ENCODE measurements around the gene CHD9.

CHD9 gene

GRCh38 chr16:53121043-53121620 lies 66.3 kb downstream of the CHD9 start:
- TF ChIP-seq L3MBTL2 (conservative IDR thresholded peaks at IDR 0.05) (no peak), LEF1 (IDR thresholded peaks at IDR 0.05; ENCODE audit: borderline replicate concordance) (no peak), SP1 (IDR thresholded peaks at IDR 0.05) (no peak)
- no peak for DNase-seq (ENCODE audit: extremely low spot score)
- POLR2A ChIA-PET = no interaction called here
- CTCF ChIA-PET = interaction anchor here (0.6 to 1.3 kb wide), 2 partner anchors 8 to 10 kb away, joined by 3 read pairs; no protein-coding TSS in a partner anchor

DNA sequence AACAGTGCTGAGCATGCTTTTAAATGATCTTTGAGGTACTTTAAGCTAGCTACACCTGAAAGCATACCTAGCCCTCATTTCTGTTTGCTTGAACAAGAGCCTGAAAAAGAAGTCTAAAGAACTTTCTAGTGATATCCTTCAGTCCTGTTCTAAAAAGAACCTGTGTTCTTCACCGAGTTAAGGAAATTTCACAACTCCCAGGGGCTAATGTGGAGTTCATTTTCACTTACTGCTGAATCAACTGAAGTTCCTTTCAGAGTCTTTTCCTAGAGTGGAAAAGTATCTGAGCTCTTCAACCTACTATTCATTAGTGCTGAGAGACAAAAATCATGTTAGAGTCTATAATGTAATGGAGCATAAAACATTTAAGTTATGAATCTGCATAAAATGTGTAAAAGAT lies 66.9 kb downstream of the CHD9 start:
- no peak for DNase-seq (ENCODE audit: extremely low spot score)
- TF ChIP-seq ARNT (IDR thresholded peaks at IDR 0.05) (no peak), NFRKB (IDR thresholded peaks at IDR 0.05) (no peak), BHLHE40 (IDR thresholded peaks at IDR 0.05; ENCODE audit: borderline replicate concordance) (no peak), ELF4 (IDR thresholded peaks at IDR 0.05) (no peak), CTBP1 (IDR thresholded peaks at IDR 0.05; ENCODE audit: borderline replicate concordance) (no peak), FOXA1 (IDR thresholded peaks at IDR 0.05) (no peak), HDGF (IDR thresholded peaks at IDR 0.05; ENCODE audit: borderline replicate concordance) (no peak), FOXK2 (IDR thresholded peaks at IDR 0.05) (no peak), FOXM1 (IDR thresholded peaks at IDR 0.05; ENCODE audit: borderline replicate concordance) (no peak), PKNOX1 (IDR thresholded peaks at IDR 0.05) (no peak), ZNF384 (IDR thresholded peaks at IDR 0.05) (no peak), LEF1 (IDR thresholded peaks at IDR 0.05; ENCODE audit: borderline replicate concordance) (no peak), SUZ12 (IDR thresholded peaks at IDR 0.05) (no peak), SP1 (IDR thresholded peaks at IDR 0.05) (no peak), TARDBP (IDR thresholded peaks at IDR 0.05) (no peak), L3MBTL2 (conservative IDR thresholded peaks at IDR 0.05) (no peak)
- POLR2A ChIA-PET = no interaction called here
- CTCF ChIA-PET = interaction anchor here (1.3 kb wide), 1 partner anchor 10 kb away, joined by 3 read pairs; no protein-coding TSS in a partner anchor

GRCh38 chr16:53123747-53124146 lies 69.0 kb downstream of the CHD9 start:
- POLR2A ChIA-PET = no interaction called here
- TF ChIP-seq TARDBP (IDR thresholded peaks at IDR 0.05) = no peak
- no peak for TF ChIP-seq BHLHE40 (IDR thresholded peaks at IDR 0.05; ENCODE audit: borderline replicate concordance)
- TF ChIP-seq LEF1 (IDR thresholded peaks at IDR 0.05; ENCODE audit: borderline replicate concordance) = no peak
- TF ChIP-seq SUZ12 (IDR thresholded peaks at IDR 0.05) = no peak
- TF ChIP-seq HDGF (IDR thresholded peaks at IDR 0.05; ENCODE audit: borderline replicate concordance) = no peak
- no peak for TF ChIP-seq L3MBTL2 (conservative IDR thresholded peaks at IDR 0.05)
- no peak for TF ChIP-seq ZNF384 (IDR thresholded peaks at IDR 0.05)
- TF ChIP-seq CTBP1 (IDR thresholded peaks at IDR 0.05; ENCODE audit: borderline replicate concordance) = no peak
- TF ChIP-seq PKNOX1 (IDR thresholded peaks at IDR 0.05) = no peak
- no peak for TF ChIP-seq FOXM1 (IDR thresholded peaks at IDR 0.05; ENCODE audit: borderline replicate concordance)
- TF ChIP-seq ARNT (IDR thresholded peaks at IDR 0.05) = no peak
- TF ChIP-seq ELF4 (IDR thresholded peaks at IDR 0.05) = no peak
- no peak for TF ChIP-seq FOXK2 (IDR thresholded peaks at IDR 0.05)
- no peak for TF ChIP-seq NFRKB (IDR thresholded peaks at IDR 0.05)
- no peak for TF ChIP-seq SP1 (IDR thresholded peaks at IDR 0.05)
- TF ChIP-seq FOXA1 (IDR thresholded peaks at IDR 0.05) = no peak
- CTCF ChIA-PET = interaction anchor here (0.7 kb wide), 1 partner anchor 70 kb away, joined by 5 read pairs; no protein-coding TSS in a partner anchor
- DNase-seq (ENCODE audit: extremely low spot score) = no peak

DNA sequence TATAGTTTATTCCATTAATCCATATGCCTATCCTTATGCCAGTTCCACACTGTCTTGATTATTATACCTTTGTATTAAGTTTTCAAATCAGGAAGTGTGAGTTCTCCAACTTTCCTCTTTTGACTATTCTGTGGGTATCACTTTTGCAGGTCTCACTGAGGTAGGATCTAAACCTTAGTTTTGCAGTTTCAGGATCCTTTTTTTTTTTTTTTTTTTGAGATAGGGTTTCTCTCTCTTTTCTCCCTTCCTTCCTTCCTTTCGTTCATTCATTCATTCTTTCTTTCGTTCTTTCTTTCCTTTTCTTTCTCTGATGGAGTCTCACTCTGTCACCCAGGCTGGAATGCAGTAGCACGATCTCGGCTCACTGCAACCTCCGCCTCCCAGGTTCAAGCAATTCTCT lies 71.6 kb downstream of the CHD9 start:
- no peak for TF ChIP-seq FOXA1 (IDR thresholded peaks at IDR 0.05)
- no peak for TF ChIP-seq CTBP1 (IDR thresholded peaks at IDR 0.05; ENCODE audit: borderline replicate concordance)
- TF ChIP-seq FOXM1 (IDR thresholded peaks at IDR 0.05; ENCODE audit: borderline replicate concordance) = no peak
- TF ChIP-seq SP1 (IDR thresholded peaks at IDR 0.05) = no peak
- no peak for TF ChIP-seq TARDBP (IDR thresholded peaks at IDR 0.05)
- TF ChIP-seq PKNOX1 (IDR thresholded peaks at IDR 0.05) = no peak
- no peak for TF ChIP-seq BHLHE40 (IDR thresholded peaks at IDR 0.05; ENCODE audit: borderline replicate concordance)
- TF ChIP-seq HDGF (IDR thresholded peaks at IDR 0.05; ENCODE audit: borderline replicate concordance) = no peak
- no peak for TF ChIP-seq LEF1 (IDR thresholded peaks at IDR 0.05; ENCODE audit: borderline replicate concordance)
- DNase-seq (ENCODE audit: extremely low spot score) = no peak
- POLR2A ChIA-PET = no interaction called here
- CTCF ChIA-PET = no interaction called here

DNA sequence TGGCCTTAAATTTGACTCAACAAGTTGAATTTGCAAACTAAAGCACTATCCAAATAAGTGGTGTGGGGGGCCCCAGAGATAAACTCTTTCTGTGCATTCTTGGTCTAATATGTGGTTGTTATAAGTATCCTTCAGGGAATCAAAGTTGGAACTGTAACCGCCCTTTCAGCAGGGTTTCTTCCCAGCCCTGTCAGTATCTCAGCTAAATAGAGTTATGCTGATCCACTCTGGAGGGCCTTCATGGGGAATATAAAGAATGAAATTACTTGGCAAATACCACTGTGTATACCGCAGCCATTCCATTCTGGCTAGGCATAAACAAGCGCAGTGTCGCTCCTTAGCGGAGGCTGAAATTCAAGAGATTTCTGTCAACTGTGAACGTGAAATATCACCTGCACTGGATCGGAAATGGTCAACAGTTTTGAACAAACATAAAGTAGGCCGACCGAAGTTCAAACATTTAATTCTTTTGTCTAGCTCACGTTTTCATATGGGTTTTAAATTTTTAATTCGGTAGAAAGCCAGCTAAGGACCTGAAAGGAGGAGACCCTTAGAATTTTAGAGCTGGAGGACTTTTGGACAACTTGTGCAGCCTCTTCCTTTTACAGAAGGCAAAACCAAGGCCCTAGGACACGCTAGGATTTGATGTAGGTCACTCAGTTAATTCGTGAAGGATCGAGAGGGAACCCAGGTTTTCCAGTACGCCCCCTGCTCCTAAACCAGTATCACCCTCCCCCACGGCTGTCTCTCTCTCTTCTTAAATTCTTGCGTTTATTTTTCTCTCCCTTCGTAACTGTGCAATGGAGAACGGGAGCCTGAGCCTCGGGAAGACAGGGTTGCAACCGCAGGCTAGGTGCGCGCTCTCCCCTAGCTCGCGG lies 74.7 kb downstream of the CHD9 start:
- CTCF ChIA-PET = interaction anchor here (0.6 to 1.4 kb wide), 5 partner anchors 9 to 1332 kb away, joined by 3 to 4 read pairs (median 3); no protein-coding TSS in a partner anchor
- POLR2A ChIA-PET = interaction anchor here (0.9 to 1.2 kb wide), 3 partner anchors 25 to 79 kb away, joined by 3 read pairs; no protein-coding TSS in a partner anchor
- TF ChIP-seq SUZ12 (IDR thresholded peaks at IDR 0.05) (no peak), HDGF (IDR thresholded peaks at IDR 0.05; ENCODE audit: borderline replicate concordance) (no peak), NFRKB (IDR thresholded peaks at IDR 0.05) (no peak), CTBP1 (IDR thresholded peaks at IDR 0.05; ENCODE audit: borderline replicate concordance) (no peak), BHLHE40 (IDR thresholded peaks at IDR 0.05; ENCODE audit: borderline replicate concordance) (no peak), ELF4 (IDR thresholded peaks at IDR 0.05) (no peak), SP1 (IDR thresholded peaks at IDR 0.05) (no peak), PKNOX1 (IDR thresholded peaks at IDR 0.05) (no peak), FOXK2 (IDR thresholded peaks at IDR 0.05) (no peak), L3MBTL2 (conservative IDR thresholded peaks at IDR 0.05) (no peak), FOXM1 (IDR thresholded peaks at IDR 0.05; ENCODE audit: borderline replicate concordance) (no peak), ZNF384 (IDR thresholded peaks at IDR 0.05) (no peak), FOXA1 (IDR thresholded peaks at IDR 0.05) (no peak), LEF1 (IDR thresholded peaks at IDR 0.05; ENCODE audit: borderline replicate concordance) (no peak), TARDBP (IDR thresholded peaks at IDR 0.05) (no peak), ARNT (IDR thresholded peaks at IDR 0.05) (no peak)
- DNase-seq (ENCODE audit: extremely low spot score) = no peak
